GDM1 (cell line): Measurements from ENCODE around the gene CLASP1.
"Not testable (repeated sequence)": the region's sequence is repeated elsewhere in the genome, so short reads cannot be mapped to it uniquely, and the experiment has no call there.

Source experiments
- DNase-seq: peaks from one replicate; lab custom pipeline; 2025; lab: John Stamatoyannopoulos, UW

Gene CLASP1

GRCh38 chr2:121419081-121419699, 230.1 kb downstream of the CLASP1 start:
- DNase-seq = no peak

GRCh38 chr2:121418494-121419058, 230.7 kb downstream of the CLASP1 start:
- DNase-seq = no peak

GRCh38 chr2:121417826-121418225, 231.4 kb downstream of the CLASP1 start:
- no peak for DNase-seq

- DNase-seq = no peak
These were observed 233.5 kb downstream of the CLASP1 start for GRCh38 chr2:121415727-121416126.

- DNase-seq = no peak
These were observed 236.9 kb downstream of the CLASP1 start for GRCh38 chr2:121412349-121412748.

- no peak for DNase-seq
These were observed 239.3 kb downstream of the CLASP1 start for GRCh38 chr2:121409966-121410365.

- no peak for DNase-seq
These were observed 239.9 kb downstream of the CLASP1 start for GRCh38 chr2:121409388-121409787.

GRCh38 chr2:121408641-121409040, 240.6 kb downstream of the CLASP1 start:
- no peak for DNase-seq

GRCh38 chr2:121405233-121405632, 244.0 kb downstream of the CLASP1 start:
- DNase-seq = no peak

- DNase-seq = no peak
These were observed 249.1 kb downstream of the CLASP1 start for GRCh38 chr2:121400201-121400600.

- DNase-seq = no peak
These were observed 250.4 kb downstream of the CLASP1 start for GRCh38 chr2:121398853-121399252.

- DNase-seq = no peak
These were observed 259.1 kb downstream of the CLASP1 start for GRCh38 chr2:121390082-121390692.

GRCh38 chr2:121388371-121388770, 260.9 kb downstream of the CLASP1 start:
- DNase-seq = no peak

- no peak for DNase-seq
These were observed 261.5 kb downstream of the CLASP1 start for GRCh38 chr2:121387591-121388325.

- DNase-seq = no peak
These were observed 262.6 kb downstream of the CLASP1 start for GRCh38 chr2:121386707-121387106.

GRCh38 chr2:121386102-121386501, 263.2 kb downstream of the CLASP1 start:
- DNase-seq = no peak

GRCh38 chr2:121382744-121383143, 266.5 kb downstream of the CLASP1 start:
- no peak for DNase-seq

GRCh38 chr2:121377646-121378045, 271.6 kb downstream of the CLASP1 start:
- DNase-seq = no peak

- DNase-seq = no peak
These were observed 272.6 kb downstream of the CLASP1 start for GRCh38 chr2:121376535-121377250.

- no peak for DNase-seq
These were observed 273.6 kb downstream of the CLASP1 start for GRCh38 chr2:121375621-121376159.

GRCh38 chr2:121374412-121375075, 274.7 kb downstream of the CLASP1 start:
- not testable (repeated sequence) for DNase-seq
